Activated CD8-positive, alpha-beta memory T cell treated with anti-CD3 and anti-CD28 coated beads, Interleukin-2, amount 50 U/mL, for 4 hours (primary cell): Measurements from ENCODE around the gene LARP4B.

Source experiments
- DNase-seq: peaks from one replicate; pipeline ENCODE4 v3.0.0-alpha.2; 2020

Gene LARP4B

GRCh38 chr10:921471-922414 lies 9.8 kb downstream of the LARP4B start:
- DNase-seq: no peak

- no peak for DNase-seq
These were observed 11.1 kb downstream of the LARP4B start for GRCh38 chr10:920450-920849.

- DNase-seq: no peak
These were observed 12.0 kb downstream of the LARP4B start for GRCh38 chr10:919481-919880.

DNA sequence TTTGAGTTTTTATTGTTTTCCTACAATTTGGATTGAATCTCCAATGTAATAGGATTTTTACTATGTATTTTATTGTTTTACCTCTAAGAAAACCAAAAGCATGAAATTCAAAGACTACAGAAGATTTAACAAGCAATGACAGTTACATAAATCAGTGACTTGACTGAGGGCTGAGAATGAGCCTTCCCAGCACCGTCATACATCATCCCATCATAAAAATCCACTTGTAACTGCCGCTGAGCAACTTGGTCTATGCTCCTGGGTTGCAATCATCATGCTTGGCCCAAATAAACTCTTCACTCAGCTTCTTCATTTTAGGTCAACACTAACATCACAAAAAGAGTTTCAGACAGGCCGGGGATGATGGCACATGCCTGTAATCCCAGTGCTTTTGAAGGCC lies 13.5 kb downstream of the LARP4B start:
- DNase-seq: no peak

GRCh38 chr10:917416-917720 lies 14.1 kb downstream of the LARP4B start:
- no peak for DNase-seq

GRCh38 chr10:916716-917415 lies 14.6 kb downstream of the LARP4B start:
- DNase-seq: no peak

GRCh38 chr10:909831-910230 lies 21.7 kb downstream of the LARP4B start:
- DNase-seq: no peak

GRCh38 chr10:905972-906371 lies 25.5 kb downstream of the LARP4B start:
- DNase-seq: no peak

DNA sequence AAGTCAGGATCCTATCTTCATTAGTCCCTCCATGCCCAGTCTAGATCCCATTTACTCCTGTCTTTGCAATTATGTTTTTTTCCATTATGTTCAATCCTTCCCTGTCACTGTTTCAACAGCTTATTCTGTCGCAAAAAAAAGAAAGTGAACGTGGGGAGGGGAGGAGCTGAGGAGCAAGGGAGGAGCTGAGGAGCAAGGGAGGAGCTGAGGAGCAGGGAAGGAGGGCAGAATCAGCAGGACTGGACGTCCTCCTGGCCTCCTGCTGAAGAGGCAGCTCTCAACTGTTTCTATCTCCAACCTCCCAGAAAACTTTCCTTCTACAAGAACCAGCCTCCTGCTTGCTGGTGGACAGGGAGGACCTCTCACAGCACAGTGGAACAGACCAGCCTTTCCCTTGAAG lies 26.0 kb downstream of the LARP4B start:
- no peak for DNase-seq

DNA sequence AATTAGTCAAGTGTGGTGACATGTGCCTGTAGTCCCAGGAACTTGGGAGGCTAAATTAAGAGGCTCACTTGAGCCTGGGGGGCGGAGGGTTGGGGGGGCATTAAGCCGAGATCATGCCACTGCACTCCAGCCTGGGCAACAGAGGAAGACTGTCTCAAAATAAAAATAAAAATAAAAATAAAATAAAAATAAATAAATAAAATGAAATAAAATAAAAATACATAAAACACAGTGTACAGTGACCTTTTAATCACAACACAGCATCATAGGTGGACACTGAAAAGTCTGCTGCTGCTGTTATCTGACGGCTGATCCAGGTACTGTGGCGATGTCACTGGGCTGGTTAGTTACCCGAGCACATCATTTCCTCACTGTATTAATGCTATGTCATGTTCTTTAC lies 27.1 kb downstream of the LARP4B start:
- DNase-seq: no peak

- no peak for DNase-seq
These were observed 33.4 kb downstream of the LARP4B start for GRCh38 chr10:898141-898540.

- DNase-seq: no peak
These were observed 34.5 kb downstream of the LARP4B start for GRCh38 chr10:896982-897381.

- no peak for DNase-seq
These were observed 36.2 kb downstream of the LARP4B start for GRCh38 chr10:895324-895723.

DNA sequence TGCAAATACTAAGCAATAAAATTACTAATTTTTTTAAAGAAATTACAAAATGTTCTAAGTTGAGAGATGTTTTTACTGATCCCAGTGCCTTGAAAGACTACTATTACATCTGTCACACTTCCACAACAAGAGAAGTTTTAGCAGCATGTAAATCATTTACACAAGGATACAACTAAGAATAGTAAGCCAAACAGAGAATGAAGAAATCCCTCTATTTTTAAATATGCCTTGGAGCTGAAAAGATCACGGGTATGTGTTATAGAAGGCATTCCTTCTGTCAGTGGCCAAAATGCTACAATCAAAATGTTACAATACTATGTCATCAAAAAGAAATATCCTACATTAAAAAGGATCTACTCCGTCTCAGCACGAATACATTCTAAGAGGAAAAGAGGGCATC lies 52.6 kb downstream of the LARP4B start:
- DNase-seq: no peak

GRCh38 chr10:878333-878759 lies 53.2 kb downstream of the LARP4B start:
- DNase-seq: no peak

GRCh38 chr10:876438-876837 lies 55.1 kb downstream of the LARP4B start:
- no peak for DNase-seq

DNA sequence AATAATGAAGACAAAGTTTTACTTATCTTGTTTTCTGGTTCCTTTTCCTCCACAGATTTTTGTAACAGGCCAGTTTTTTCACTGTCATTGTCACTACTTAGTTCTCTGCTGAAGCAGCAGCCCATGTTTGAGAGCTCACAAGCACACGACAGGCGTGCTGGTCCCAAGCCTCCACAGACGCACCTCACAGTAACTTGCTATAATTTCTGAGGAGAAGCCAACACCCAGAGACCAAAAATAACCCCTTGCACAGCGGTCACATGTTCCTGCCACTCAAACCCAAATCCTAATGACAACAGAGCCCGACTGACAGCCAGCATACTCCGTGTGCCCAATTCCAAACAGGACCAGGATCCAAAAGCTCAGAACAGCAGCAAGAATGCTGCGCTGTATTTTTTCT lies 58.5 kb downstream of the LARP4B start:
- DNase-seq: no peak

- no peak for DNase-seq
These were observed 59.5 kb downstream of the LARP4B start for GRCh38 chr10:871951-872403.

DNA sequence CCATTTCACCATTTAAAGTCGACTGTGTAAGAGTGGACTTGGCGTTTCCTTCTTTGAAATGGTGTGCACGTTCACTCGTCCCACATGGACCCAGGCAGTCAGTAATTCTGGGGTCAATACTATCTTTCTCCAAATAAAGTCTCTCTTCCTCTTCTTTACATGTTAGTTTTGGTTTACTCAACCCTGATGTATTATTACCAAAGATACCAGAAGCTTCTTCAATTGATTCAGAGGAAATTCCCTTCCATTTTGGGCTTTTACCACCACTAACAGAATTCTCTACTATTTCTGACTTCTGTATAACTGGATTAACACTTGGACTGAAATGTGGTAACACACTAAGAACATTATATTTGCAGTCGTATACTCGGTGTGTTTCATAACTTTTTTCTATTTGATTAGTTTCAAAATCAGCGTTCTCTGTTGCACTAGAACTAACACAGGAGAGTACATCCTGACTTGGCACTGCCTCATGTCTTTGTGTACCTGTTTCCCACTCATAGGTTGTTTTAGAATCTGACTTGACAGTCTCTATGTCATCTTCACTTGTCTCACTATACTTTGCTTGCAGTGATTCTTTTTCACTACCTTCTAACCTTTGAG lies 60.8 kb downstream of the LARP4B start:
- no peak for DNase-seq

- DNase-seq: no peak
These were observed 62.3 kb downstream of the LARP4B start for GRCh38 chr10:869171-869570.

DNA sequence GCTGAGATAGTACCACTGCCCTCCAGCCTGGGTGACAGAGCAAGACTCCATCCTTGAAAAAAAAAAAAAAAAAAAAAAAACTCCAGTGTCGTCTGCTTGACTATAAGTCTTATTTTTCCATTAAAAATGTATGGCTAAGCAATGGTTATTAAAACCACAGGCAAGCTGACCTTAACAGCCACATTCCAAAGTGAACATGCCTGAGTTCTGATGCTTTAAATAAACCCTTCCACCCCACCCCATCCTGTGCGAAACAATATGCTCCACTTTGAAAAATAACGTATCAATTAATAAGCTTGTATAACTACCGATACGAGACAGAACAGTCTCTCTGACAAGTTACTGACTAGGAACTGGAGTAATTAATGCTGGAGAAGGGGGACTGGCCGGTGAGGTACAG lies 63.7 kb downstream of the LARP4B start:
- DNase-seq: no peak

GRCh38 chr10:866577-866941 lies 64.9 kb downstream of the LARP4B start:
- no peak for DNase-seq

GRCh38 chr10:865924-866576 lies 65.5 kb downstream of the LARP4B start:
- no peak for DNase-seq

- DNase-seq: no peak
These were observed 66.2 kb downstream of the LARP4B start for GRCh38 chr10:865257-865656.
